ENCODE measurements around the gene BSN. TPM values are rescaled to one million over a fixed set of nuclear protein-coding genes. Genes with fewer than 3 reads are reported as not detected.
A peak's percentile ranks its signal among the peaks of the same experiment; 100 is the strongest.

The BSN gene
- polyA plus RNA-seq, 1 donor (not counting 4 experiments of a cell fraction or from before 2014, with no cell fraction given), result under 0.01 TPM

GRCh38 chr3:49703443-49703927 is 149.2 kb downstream of the BSN start:
- Histone ChIP-seq H3K4me3 (ENCODE audit: control insufficient read depth in 2 of 3, extremely low read depth in 1 of 3, insufficient read depth in 2 of 3, low read depth in 1 of 3, low read length in 3 of 3) (no peak overlapping the region), H3K9ac (ENCODE audit: control insufficient read depth, extremely low read depth, insufficient read depth, low read length) (no peak overlapping the region), H3K36me3 (ENCODE audit: control insufficient read depth in 2 of 2, extremely low read depth in 1 of 2, insufficient read depth in 2 of 2, low read length in 2 of 2) (peaks cover 29 to 35% of the 10 kb centered on the region in 2 experiments), H3K9me1 (ENCODE audit: control insufficient read depth, extremely low read depth, insufficient read depth, low read length) (no peaks in the 10 kb centered on the region), H3K4me1 (ENCODE audit: control insufficient read depth, extremely low read depth, insufficient read depth, low read length) (peaks cover 4% of the 10 kb centered on the region), H3K27ac (ENCODE audit: control insufficient read depth, insufficient read depth, low read length) (no peak overlapping the region), H3K27me3 (ENCODE audit: control insufficient read depth, extremely low read depth, insufficient read depth, low read length) (no peaks in the 10 kb centered on the region), H3K9me3 (ENCODE audit: control insufficient read depth, low read depth, low read length) (no peaks in the 10 kb centered on the region), H3K79me2 (ENCODE audit: control insufficient read depth, insufficient read depth, low read length) (no peaks in the 10 kb centered on the region), H4K20me1 (ENCODE audit: control insufficient read depth, extremely low read depth, insufficient read depth, low read length) (no peaks in the 10 kb centered on the region), H3K4me2 (ENCODE audit: control insufficient read depth, extremely low read depth, insufficient read depth, low read depth, low read length) (no peak overlapping the region), H2AFZ (ENCODE audit: control insufficient read depth, low read length) (no peak overlapping the region)
- TF ChIP-seq EZH2 (IDR thresholded peaks at IDR 0.05; ENCODE audit: low read length) (no peak), CTCF (optimal IDR thresholded peaks at IDR 0.05 in 1 of 3, IDR thresholded peaks at IDR 0.05 in 1 of 3, conservative IDR thresholded peaks at IDR 0.05 in 1 of 3; ENCODE audit: extremely low read depth in 1 of 3, insufficient read depth in 2 of 3, low read length in 3 of 3) (peak in 2 of 3 experiments; percentile 81 to 94)
- DNase-seq (ENCODE audit: low read depth, low spot score) (no peak), FAIRE-seq (peak; percentile 63)
- dilution Hi-C loops (cut with MboI; ENCODE audit: extremely low pct_ligation_motif_present, low sequenced_read_pairs), result no loop called here

- dilution Hi-C loops (cut with MboI; ENCODE audit: extremely low pct_ligation_motif_present, low sequenced_read_pairs), result no loop called here
- Histone ChIP-seq H3K36me3 (ENCODE audit: control insufficient read depth in 2 of 2, extremely low read depth in 1 of 2, insufficient read depth in 2 of 2, low read length in 2 of 2) (peaks cover 27 to 35% of the 10 kb centered on the region in 2 experiments), H3K9ac (ENCODE audit: control insufficient read depth, extremely low read depth, insufficient read depth, low read length) (no peak overlapping the region), H3K27ac (ENCODE audit: control insufficient read depth, insufficient read depth, low read length) (no peak overlapping the region), H3K27me3 (ENCODE audit: control insufficient read depth, extremely low read depth, insufficient read depth, low read length) (no peaks in the 10 kb centered on the region), H3K79me2 (ENCODE audit: control insufficient read depth, insufficient read depth, low read length) (no peaks in the 10 kb centered on the region), H4K20me1 (ENCODE audit: control insufficient read depth, extremely low read depth, insufficient read depth, low read length) (no peaks in the 10 kb centered on the region), H3K9me3 (ENCODE audit: control insufficient read depth, low read depth, low read length) (no peaks in the 10 kb centered on the region), H3K4me2 (ENCODE audit: control insufficient read depth, extremely low read depth, insufficient read depth, low read depth, low read length) (no peak overlapping the region), H3K4me1 (ENCODE audit: control insufficient read depth, extremely low read depth, insufficient read depth, low read length) (peaks cover 4% of the 10 kb centered on the region), H3K9me1 (ENCODE audit: control insufficient read depth, extremely low read depth, insufficient read depth, low read length) (no peaks in the 10 kb centered on the region), H3K4me3 (ENCODE audit: control insufficient read depth in 2 of 3, extremely low read depth in 1 of 3, insufficient read depth in 2 of 3, low read depth in 1 of 3, low read length in 3 of 3) (no peak overlapping the region), H2AFZ (ENCODE audit: control insufficient read depth, low read length) (no peak overlapping the region)
- no peak for DNase-seq (ENCODE audit: low read depth, low spot score)
- FAIRE-seq, result no peak
- TF ChIP-seq EZH2 (IDR thresholded peaks at IDR 0.05; ENCODE audit: low read length) (no peak), CTCF (optimal IDR thresholded peaks at IDR 0.05 in 1 of 3, IDR thresholded peaks at IDR 0.05 in 1 of 3, conservative IDR thresholded peaks at IDR 0.05 in 1 of 3; ENCODE audit: extremely low read depth in 1 of 3, insufficient read depth in 2 of 3, low read length in 3 of 3) (no peak)
These were observed 149.7 kb downstream of the BSN start for GRCh38 chr3:49703956-49704355.
